ENCODE results near the gene EHMT2. TPM values are rescaled to one million over a fixed set of nuclear protein-coding genes. Genes with fewer than 3 reads are reported as not detected.

EHMT2 gene
- total and polyA plus RNA-seq, 2 donors (not counting 3 experiments of a cell fraction or from before 2014, with no cell fraction given): 53.3 to 54.3 TPM

DNA sequence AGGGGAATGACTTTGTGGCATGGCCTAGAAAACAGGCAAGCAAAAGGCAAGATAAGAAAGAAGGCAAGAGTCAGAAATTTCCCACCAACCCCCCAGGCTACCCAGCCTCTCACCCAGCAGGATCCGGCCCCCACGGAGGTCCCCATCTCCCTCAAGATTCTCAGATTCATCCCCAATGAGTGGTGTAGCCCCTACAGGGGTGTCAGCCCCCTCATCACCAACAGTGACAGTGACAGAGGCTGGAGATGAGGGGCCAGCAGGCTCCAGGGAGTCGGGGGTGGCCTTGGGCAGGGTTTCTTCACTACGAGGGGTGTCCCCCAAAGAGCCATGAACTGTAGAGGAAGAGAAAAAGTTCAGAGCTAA, 1.0 kb downstream of the EHMT2 start:
- Histone ChIP-seq H3K36me3 (ENCODE audit: control insufficient read depth in 2 of 2, extremely low read depth in 1 of 2, insufficient read depth in 2 of 2, low read length in 2 of 2) (peaks cover 0 to 12% of the 10 kb centered on the region in 2 experiments), H2AFZ (ENCODE audit: low read depth, low read length) (peak overlapping the region; percentile 28), H3K9me1 (replicated peaks; ENCODE audit: control insufficient read depth, extremely low read depth, insufficient read depth, low read length) (no peaks in the 10 kb centered on the region), H3K4me1 (ENCODE audit: control insufficient read depth, extremely low read depth, insufficient read depth, low read length) (peaks cover 12% of the 10 kb centered on the region), H3K27me3 (ENCODE audit: control insufficient read depth in 2 of 2, insufficient read depth in 2 of 2, low read length in 2 of 2) (no peaks in the 10 kb centered on the region), H3K9ac (replicated peaks; ENCODE audit: extremely low read depth, insufficient read depth, low read length) (peak overlapping the region; percentile 44), H3K27ac (ENCODE audit: insufficient read depth, low read depth, low read length) (no peak overlapping the region), H3K9me3 (replicated peaks; ENCODE audit: control insufficient read depth, insufficient read depth, low read length) (no peaks in the 10 kb centered on the region), H3K4me3 (replicated peaks in 1 of 3; ENCODE audit: insufficient read depth in 1 of 3, low read depth in 1 of 3, low read length in 3 of 3) (peak overlapping the region; percentile 57 to 69 (median 60)), H3K4me2 (ENCODE audit: insufficient read depth, low read length) (peak overlapping the region; percentile 45), H4K20me1 (replicated peaks; ENCODE audit: control insufficient read depth, extremely low read depth, insufficient read depth, low read length) (no peaks in the 10 kb centered on the region), H3K79me2 (ENCODE audit: control insufficient read depth, insufficient read depth, low read length) (no peaks in the 10 kb centered on the region)
- TSS peak; percentile 19 for BruUV-seq (replicated peaks)
- FAIRE-seq: no peak
- intact Hi-C loops (cut with micrococcal nuclease): loop anchor here (5.0 kb wide), 1 partner anchor 64 kb away; no protein-coding TSS in a partner anchor
- TF ChIP-seq EZH2 (IDR thresholded peaks at IDR 0.05; ENCODE audit: borderline replicate concordance, low read depth, low read length, severe bottlenecking) (no peak), POLR2AphosphoS5 (IDR thresholded peaks at IDR 0.05; ENCODE audit: insufficient read depth, low read depth, low read length) (no peak), MYC (IDR thresholded peaks at IDR 0.05; ENCODE audit: low read depth, low read length) (no peak), POLR2A (IDR thresholded peaks at IDR 0.05; ENCODE audit: low read depth, low read length) (no peak), FOS (IDR thresholded peaks at IDR 0.05; ENCODE audit: borderline replicate concordance, insufficient read depth, low read length) (no peak), GATA2 (IDR thresholded peaks at IDR 0.05; ENCODE audit: insufficient read depth, insufficient read length, low read depth, low read length) (no peak), JUN (IDR thresholded peaks at IDR 0.05; ENCODE audit: borderline replicate concordance, insufficient read depth, insufficient read length, low read depth) (no peak)
- TF ChIP-seq, protein P1, sequence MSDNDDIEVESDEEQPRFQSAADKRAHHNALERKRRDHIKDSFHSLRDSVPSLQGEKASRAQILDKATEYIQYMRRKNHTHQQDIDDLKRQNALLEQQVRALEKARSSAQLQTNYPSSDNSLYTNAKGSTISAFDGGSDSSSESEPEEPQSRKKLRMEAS (IDR thresholded peaks at IDR 0.05; ENCODE audit: insufficient read depth, insufficient read length): no peak
- ChIA-PET POLR2A (interaction anchor here (1.7 kb wide), 1 partner anchor 13 kb away, joined by 3 read pairs; no protein-coding TSS in a partner anchor), CTCF (interaction anchor here (1.2 to 2.4 kb wide), 3 partner anchors 9 to 55 kb away, joined by 3 to 31 read pairs (median 4); partner anchors contain the start of gene NEU1)
- dilution Hi-C loops (cut with MboI; ENCODE audit: extremely low pct_ligation_motif_present, low sequenced_read_pairs): no loop called here
- DNase-seq (ENCODE audit: low read depth, low spot score): no peak

DNA sequence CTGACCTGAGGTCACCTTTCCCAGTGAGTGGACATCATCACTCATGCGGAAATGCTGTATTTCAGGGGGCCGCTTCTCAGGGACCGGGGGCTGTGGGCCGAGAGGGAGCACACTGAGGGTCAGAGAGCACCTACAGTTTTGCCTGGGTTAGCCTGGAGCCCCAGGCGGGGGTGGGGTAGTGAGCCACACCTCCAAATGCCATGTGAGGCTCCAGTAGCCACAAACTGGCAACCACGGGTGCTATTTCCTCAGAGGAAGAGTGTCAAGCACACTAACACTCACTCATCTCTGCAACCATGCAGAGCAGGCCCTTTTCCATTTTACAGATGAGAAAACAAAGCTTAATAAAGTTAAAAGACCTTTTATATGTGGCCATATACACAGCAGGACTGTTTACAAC, 4.7 kb downstream of the EHMT2 start:
- Histone ChIP-seq H3K9ac (replicated peaks; ENCODE audit: extremely low read depth, insufficient read depth, low read length) (no peak overlapping the region), H3K4me3 (replicated peaks in 1 of 3; ENCODE audit: insufficient read depth in 1 of 3, low read depth in 1 of 3, low read length in 3 of 3) (no peak overlapping the region), H4K20me1 (replicated peaks; ENCODE audit: control insufficient read depth, extremely low read depth, insufficient read depth, low read length) (no peaks in the 10 kb centered on the region), H3K79me2 (ENCODE audit: control insufficient read depth, insufficient read depth, low read length) (no peaks in the 10 kb centered on the region), H2AFZ (ENCODE audit: low read depth, low read length) (no peak overlapping the region), H3K4me1 (ENCODE audit: control insufficient read depth, extremely low read depth, insufficient read depth, low read length) (peaks cover 3% of the 10 kb centered on the region), H3K27me3 (ENCODE audit: control insufficient read depth in 2 of 2, insufficient read depth in 2 of 2, low read length in 2 of 2) (no peaks in the 10 kb centered on the region), H3K4me2 (ENCODE audit: insufficient read depth, low read length) (no peak overlapping the region), H3K36me3 (ENCODE audit: control insufficient read depth in 2 of 2, extremely low read depth in 1 of 2, insufficient read depth in 2 of 2, low read length in 2 of 2) (peaks cover 5 to 25% of the 10 kb centered on the region in 2 experiments), H3K9me1 (replicated peaks; ENCODE audit: control insufficient read depth, extremely low read depth, insufficient read depth, low read length) (no peaks in the 10 kb centered on the region), H3K27ac (ENCODE audit: insufficient read depth, low read depth, low read length) (no peak overlapping the region), H3K9me3 (replicated peaks; ENCODE audit: control insufficient read depth, insufficient read depth, low read length) (no peaks in the 10 kb centered on the region)
- no TSS peak for BruUV-seq (replicated peaks)
- CTCF ChIA-PET: no interaction called here
- dilution Hi-C loops (cut with MboI; ENCODE audit: extremely low pct_ligation_motif_present, low sequenced_read_pairs) (no loop called here), intact Hi-C loops (cut with micrococcal nuclease) (no loop called here)
- DNase-seq (ENCODE audit: low read depth, low spot score) (no peak), FAIRE-seq (no peak)
- TF ChIP-seq FOS (IDR thresholded peaks at IDR 0.05; ENCODE audit: borderline replicate concordance, insufficient read depth, low read length) (no peak), POLR2A (IDR thresholded peaks at IDR 0.05; ENCODE audit: low read depth, low read length) (no peak), GATA2 (IDR thresholded peaks at IDR 0.05; ENCODE audit: insufficient read depth, insufficient read length, low read depth, low read length) (no peak), EZH2 (IDR thresholded peaks at IDR 0.05; ENCODE audit: borderline replicate concordance, low read depth, low read length, severe bottlenecking) (no peak), JUN (IDR thresholded peaks at IDR 0.05; ENCODE audit: borderline replicate concordance, insufficient read depth, insufficient read length, low read depth) (no peak), POLR2AphosphoS5 (IDR thresholded peaks at IDR 0.05; ENCODE audit: insufficient read depth, low read depth, low read length) (no peak), MYC (IDR thresholded peaks at IDR 0.05; ENCODE audit: low read depth, low read length) (no peak)
- TF ChIP-seq, protein P2, sequence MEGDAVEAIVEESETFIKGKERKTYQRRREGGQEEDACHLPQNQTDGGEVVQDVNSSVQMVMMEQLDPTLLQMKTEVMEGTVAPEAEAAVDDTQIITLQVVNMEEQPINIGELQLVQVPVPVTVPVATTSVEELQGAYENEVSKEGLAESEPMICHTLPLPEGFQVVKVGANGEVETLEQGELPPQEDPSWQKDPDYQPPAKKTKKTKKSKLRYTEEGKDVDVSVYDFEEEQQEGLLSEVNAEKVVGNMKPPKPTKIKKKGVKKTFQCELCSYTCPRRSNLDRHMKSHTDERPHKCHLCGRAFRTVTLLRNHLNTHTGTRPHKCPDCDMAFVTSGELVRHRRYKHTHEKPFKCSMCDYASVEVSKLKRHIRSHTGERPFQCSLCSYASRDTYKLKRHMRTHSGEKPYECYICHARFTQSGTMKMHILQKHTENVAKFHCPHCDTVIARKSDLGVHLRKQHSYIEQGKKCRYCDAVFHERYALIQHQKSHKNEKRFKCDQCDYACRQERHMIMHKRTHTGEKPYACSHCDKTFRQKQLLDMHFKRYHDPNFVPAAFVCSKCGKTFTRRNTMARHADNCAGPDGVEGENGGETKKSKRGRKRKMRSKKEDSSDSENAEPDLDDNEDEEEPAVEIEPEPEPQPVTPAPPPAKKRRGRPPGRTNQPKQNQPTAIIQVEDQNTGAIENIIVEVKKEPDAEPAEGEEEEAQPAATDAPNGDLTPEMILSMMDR (IDR thresholded peaks at IDR 0.05; ENCODE audit: extremely low read depth in 1 of 2, insufficient read depth in 1 of 2, low read depth in 1 of 2, low read length in 2 of 2): no peak
- TF ChIP-seq, protein P1 (IDR thresholded peaks at IDR 0.05; ENCODE audit: insufficient read depth, insufficient read length): no peak
- POLR2A ChIA-PET: no interaction called here
